ENCODE measurements around the gene CBX4.

The CBX4 gene

DNA sequence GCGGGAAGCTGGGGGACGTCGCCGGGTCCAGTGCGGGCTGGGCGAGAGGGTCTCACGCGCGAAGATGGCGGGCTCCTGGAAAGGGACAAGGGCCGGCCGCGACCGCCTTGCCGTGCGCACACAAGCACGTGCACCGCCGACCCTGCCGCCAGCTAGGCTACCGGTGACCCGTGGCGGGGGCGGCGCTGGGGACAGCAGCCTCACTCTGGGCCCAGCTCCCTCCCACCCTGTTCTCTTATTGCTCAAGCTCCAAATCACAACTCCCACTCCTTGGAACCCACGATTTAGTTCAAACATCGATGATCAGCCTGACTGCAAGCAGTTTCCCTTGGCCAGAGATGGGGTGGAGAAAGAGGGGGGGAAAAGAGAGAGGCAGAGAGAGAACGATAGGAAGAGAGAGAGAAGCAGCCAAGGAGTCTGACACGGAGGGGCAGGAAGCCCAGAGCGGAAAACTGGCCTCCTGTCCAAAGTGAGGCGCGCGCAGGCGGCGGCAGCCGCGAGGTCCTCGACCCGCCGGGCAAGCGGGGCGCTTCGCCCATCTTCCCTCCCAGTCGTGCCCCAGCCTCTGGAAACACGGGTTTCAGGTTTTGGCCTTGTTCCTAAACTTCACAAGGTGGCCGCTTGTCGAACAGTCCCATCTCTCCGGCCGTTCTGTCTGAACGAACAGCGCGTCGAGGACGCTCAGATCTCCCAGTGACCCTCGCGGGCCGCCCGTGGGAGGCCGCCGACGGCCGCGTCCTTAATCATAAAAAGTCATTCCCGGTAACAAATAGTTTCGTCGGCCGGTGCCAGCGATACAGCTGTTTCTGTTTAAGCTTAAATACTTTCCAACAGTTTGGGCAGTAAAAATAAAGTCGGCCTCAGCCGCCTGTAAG lies 40.7 kb downstream of the CBX4 start:
- no peak for DNase-seq

DNA sequence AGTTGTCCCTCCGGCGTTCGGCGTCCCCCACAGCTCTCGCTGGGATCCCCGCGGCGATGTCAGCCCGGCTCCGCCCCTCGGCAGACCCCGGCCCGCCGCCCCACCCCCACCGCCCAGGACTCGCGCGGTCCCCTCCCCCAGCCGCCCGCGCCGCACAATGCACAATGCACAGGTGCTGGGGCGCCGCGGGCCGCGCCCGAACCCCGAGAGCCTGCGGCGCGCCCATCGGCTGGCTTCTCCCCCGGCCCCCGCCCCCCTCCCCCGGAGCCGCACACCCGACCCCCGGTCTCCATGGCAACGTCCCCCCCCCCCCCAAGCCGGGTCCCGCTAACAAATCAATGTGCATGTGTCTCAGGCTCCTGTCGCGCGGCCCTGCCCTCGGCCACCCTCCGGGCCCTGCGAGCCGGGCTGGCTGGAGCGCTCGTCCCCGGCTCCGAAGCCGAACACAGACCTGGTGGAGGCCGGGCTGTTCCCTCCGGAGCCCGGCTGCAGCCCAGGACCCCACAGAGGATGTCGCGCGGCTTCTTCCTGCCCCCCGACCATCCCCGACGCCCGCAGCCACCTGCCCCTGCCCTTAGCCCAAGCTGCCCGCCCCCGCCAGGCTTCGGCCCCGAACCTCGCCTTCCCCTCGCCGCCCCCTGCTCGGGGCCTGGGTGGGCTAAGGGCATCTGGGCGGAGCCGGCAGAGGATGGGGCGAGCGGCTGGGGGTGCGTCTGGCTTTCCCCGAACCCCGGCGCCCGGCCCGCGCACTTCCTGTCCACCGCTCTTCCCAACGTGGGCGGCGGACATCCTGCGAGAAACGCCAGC lies 41.5 kb downstream of the CBX4 start:
- no peak for DNase-seq

DNA sequence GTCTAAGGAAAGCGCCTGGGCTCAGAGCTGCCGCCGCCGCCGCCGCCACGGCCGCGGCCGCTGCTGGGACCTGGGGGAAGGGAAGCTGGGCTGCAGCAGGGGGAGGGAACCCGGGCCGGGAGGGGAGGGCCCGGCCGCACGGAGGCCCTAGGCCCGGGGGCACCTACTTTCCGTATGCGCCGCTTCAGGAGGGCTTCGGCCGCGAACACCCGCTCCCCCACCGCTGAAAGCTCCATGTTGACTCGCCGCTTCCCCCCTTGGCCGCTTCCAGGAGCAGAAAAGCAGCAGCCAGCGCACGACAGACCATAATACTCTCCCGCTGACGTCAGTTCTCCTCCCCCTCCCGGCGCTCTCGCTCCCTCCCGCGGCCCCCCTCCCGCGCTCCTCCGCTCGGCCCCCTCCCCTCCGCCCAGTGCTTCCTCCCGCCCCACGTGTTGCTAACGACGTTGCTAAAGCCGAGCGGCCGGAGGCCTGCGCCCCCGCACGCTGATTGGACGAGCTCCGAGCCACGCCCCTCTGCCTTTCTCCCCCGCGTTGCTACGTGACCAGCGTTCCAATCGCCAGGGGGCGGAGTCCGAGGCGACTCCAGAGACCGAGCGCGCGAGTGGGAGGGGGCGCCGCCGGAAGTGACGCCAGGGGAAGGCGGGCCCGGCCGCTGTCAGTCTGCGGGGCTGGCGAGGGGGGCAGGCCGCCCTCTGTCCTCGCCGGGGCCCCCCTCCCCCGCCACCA lies 42.3 kb downstream of the CBX4 start, which contains the start of gene CBX8:
Gene CBX8 (minus strand): TSS at position 315 of the 729 bp plus-strand sequence. CDS start 79 bp downstream, at position 236.
- DNase-seq = peak; percentile 99

GRCh38 chr17:79796444-79796762 lies 42.8 kb downstream of the CBX4 start:
- DNase-seq = no peak

DNA sequence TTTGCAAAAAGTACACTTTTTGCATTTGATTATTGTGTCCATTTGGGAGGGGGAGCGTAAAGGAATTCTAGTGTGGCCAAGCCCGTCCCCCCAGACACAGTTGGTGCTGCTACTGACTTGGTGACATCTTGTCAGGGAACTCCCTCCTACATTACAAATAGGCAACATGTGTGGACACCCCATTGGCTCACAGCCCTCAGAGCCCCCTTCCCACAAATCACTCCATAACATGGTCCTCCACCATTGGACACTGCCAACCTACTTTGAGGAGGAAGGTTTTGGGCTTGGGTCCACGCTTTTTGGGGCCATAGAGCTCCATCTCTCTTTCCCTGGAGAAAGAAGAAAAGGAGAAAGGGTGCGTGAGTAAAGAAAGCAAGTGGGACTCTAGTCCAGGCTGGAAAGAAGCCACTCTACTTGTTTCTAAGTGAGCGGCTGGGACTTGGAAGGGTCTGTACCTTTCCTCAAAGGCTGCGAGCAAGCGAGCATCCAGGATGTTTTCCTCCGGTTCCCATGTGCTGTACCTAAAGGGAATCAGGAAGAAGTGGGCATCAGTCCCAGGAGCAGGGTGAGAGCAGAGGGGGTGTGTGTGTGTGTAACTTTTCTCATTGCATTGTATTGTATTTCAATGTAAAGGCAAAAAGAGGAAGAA lies 43.3 kb downstream of the CBX4 start:
- no peak for DNase-seq

- no peak for DNase-seq
Measured at GRCh38 chr17:79794659-79795511, 44.4 kb downstream of the CBX4 start.

DNA sequence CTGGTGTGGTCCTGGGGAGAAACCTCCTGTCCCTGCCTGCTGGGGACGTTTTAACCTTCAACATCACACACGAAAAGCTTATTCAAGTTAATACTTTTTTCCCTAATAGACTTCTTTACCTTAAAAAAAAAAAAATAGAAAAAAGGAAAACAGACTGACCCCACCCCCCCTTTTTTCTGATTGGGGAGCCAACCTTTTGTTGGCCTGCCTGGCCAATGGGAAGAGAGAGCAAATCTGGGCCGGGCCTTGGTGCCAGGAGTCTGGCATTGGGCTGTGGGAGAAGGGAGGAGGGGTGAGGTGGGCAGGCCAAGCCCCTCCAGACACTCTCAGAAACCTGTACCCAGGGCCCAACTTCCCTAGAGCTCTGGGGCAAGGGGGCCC lies 45.3 kb downstream of the CBX4 start:
- no peak for DNase-seq

- DNase-seq = no peak
Measured at GRCh38 chr17:79792984-79793923, 46.0 kb downstream of the CBX4 start.

- no peak for DNase-seq
Measured at GRCh38 chr17:79792341-79792871, 46.8 kb downstream of the CBX4 start.

DNA sequence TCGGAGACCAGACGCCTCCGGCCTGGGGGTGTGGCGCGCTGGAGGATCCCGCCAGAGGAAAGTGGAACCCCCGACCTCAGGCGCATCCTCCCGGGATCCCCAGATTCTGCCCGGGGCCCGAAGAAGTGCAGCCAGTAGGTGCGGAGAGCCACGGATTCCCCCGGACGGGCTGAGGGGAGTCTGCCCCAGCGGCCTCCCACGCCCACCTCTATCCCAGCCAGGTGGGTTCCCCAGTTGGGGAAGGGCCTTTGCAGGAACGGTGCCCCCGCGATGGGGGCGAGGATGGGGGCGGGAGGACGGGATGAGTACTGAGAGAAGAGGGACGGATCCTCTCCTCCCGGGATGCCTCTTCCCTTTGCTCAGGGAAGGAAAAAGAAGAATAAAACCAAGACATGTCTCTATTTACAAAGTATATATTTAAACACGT lies 47.5 kb downstream of the CBX4 start:
- DNase-seq = no peak

GRCh38 chr17:79790805-79791734 lies 48.2 kb downstream of the CBX4 start:
- DNase-seq = no peak

- no peak for DNase-seq
Measured at GRCh38 chr17:79789943-79790804, 49.1 kb downstream of the CBX4 start.

- DNase-seq = no peak
Measured at GRCh38 chr17:79788989-79789942, 50.0 kb downstream of the CBX4 start.

DNA sequence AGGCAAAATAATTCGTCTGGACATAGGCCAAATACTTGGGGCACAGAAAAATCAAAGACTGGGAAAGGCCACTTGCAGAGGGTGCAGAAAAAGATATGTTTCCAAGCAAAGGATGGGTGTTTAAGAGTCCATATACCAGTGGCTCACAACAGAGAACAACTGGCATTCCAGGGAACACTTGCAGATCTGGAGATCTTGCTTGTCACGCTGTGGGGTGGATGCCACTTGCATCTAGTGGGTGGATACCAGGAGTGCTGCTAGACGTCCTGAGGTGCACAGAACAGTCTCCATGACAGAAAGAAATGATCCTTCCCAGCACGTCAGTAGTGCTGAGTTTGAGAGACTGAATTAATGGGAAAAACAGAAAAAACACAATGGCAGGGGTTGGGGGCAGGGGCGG lies 50.8 kb downstream of the CBX4 start:
- DNase-seq = no peak

GRCh38 chr17:79786930-79787643 lies 52.2 kb downstream of the CBX4 start:
- DNase-seq = no peak
